Right atrium auricular region (tissue), 2 donors: ENCODE results near the gene PPP2R2C. TPM values are rescaled to one million over a fixed set of nuclear protein-coding genes. Genes with fewer than 3 reads are reported as not detected.

Experiments used
- DNase-seq: peaks from one replicate; pipeline ENCODE4 v3.0.0-alpha.2; 2019; ENCODE audit warnings: low spot score
- H3K27ac ChIP-seq, 2 donors: fragments of 200-600 bp; sonication (generic); 1 replicate in 1 of 2; 2 replicates in 1 of 2; pipeline ENCODE4 v1.5.1; 2016 to 2019
- H3K27me3 ChIP-seq, 2 donors: fragments of 200-600 bp; sonication (generic); one replicate each; pipeline versions ENCODE4 v1.5.1 to v1.6.0; 2017 to 2019
- H3K36me3 ChIP-seq: fragments of 200-600 bp; sonication (generic); one replicate; pipeline ENCODE4 v1.5.1; 2016
- H3K4me1 ChIP-seq, 2 donors: fragments of 200-600 bp; sonication (generic); one replicate each; pipeline versions ENCODE4 v1.5.1 to v1.6.0; 2017 to 2019
- H3K4me3 ChIP-seq, 2 donors: fragments of 200-600 bp; sonication (generic); 1 replicate in 1 of 2; 2 replicates in 1 of 2; pipeline ENCODE4 v1.5.1; 2017 to 2019; ENCODE audit warnings: mild to moderate bottlenecking in 1 of 2, moderate library complexity in 1 of 2
- H3K9me3 ChIP-seq, 2 donors: fragments of 200-600 bp; sonication (generic); one replicate each; pipeline ENCODE4 v1.5.1; 2019
- total RNA-seq, 2 donors: library from RNA; depleted of rRNA; stranded (reverse); fragments of >200 nt; gene quantifications; one replicate each; pipeline ENCODE4 v1.1.0, GENCODE V29; 2016
- TF ChIP-seq, protein P1 (sequence below), 2 donors: fragments of 200-600 bp; sonication (generic); IDR thresholded peaks; one replicate each; pipeline ENCODE4 v1.5.1; 2019; ENCODE audit warnings: antibody characterized with exemption in 2 of 2

The PPP2R2C gene
- total RNA-seq, 2 donors from 2014 or later, result 4.6 to 5.7 TPM

DNA sequence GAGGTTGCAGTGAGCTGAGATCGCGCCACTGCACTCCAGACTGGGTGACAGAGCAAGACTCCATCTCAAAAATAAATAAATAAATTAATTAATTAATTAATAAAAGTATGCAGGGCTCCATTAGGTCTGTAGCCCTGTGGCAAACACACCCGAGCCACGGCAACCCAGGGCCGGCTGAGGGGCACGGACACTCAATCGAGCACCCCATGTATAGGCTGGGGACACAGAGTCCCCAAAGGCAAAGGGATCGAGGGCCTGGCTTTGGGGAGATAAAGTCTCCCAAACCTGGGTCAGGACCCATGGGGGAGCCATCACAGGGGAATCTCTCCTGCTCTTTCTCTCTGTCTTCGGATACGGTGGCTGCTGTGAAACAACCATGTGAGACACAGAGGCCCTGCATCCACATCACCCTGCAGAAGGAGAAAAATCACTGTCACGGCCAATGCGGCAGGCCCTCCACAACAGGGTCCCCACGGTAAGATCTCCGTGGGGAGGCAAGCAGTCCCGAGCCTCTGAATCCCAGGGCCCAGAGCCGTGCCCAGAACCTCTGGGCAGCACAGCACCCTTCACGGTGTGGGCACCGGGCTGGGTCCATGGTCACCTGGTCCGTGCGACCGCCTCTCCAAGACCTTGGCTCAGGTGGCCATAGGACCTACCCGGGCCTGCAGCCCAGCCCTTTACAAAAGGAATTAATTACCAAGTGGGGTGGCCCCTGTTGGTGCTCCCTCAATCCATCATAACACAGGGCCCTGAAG is 121.0 kb downstream of the PPP2R2C start:
- no peak for DNase-seq

DNA sequence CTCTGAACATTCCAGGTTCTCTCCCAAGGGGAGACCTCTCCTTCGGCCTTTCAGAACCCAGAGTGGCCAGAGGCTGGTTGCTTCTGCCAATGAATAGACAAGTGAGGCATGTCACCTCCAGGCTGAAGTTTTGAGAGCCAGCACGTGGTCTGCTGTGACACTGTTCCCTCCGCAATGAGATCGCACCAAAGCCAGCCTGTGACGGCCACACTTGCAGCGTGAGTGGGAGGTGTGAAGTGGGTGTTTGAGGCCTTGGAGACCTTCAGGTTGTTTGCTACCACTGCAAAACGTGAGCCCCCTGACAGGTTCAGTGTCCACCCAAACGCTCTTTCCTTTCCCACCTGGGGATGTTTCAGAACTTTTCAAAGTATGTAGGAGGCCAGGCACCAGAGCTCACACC is 121.8 kb downstream of the PPP2R2C start:
- no peaks in the 10 kb centered on the region for H3K36me3 ChIP-seq
- TF ChIP-seq, protein P1, sequence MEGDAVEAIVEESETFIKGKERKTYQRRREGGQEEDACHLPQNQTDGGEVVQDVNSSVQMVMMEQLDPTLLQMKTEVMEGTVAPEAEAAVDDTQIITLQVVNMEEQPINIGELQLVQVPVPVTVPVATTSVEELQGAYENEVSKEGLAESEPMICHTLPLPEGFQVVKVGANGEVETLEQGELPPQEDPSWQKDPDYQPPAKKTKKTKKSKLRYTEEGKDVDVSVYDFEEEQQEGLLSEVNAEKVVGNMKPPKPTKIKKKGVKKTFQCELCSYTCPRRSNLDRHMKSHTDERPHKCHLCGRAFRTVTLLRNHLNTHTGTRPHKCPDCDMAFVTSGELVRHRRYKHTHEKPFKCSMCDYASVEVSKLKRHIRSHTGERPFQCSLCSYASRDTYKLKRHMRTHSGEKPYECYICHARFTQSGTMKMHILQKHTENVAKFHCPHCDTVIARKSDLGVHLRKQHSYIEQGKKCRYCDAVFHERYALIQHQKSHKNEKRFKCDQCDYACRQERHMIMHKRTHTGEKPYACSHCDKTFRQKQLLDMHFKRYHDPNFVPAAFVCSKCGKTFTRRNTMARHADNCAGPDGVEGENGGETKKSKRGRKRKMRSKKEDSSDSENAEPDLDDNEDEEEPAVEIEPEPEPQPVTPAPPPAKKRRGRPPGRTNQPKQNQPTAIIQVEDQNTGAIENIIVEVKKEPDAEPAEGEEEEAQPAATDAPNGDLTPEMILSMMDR (IDR thresholded peaks at IDR 0.05), result no peak
- no peaks in the 10 kb centered on the region for H3K27me3 ChIP-seq
- DNase-seq, result no peak
- no peak overlapping the region for H3K27ac ChIP-seq
- no peaks in the 10 kb centered on the region for H3K9me3 ChIP-seq
- no peaks in the 10 kb centered on the region for H3K4me1 ChIP-seq
- H3K4me3 ChIP-seq, result no peak overlapping the region

More for the DNA sequence above, 121.0 kb downstream of the PPP2R2C start:
- Histone ChIP-seq H3K27me3 (no peaks in the 10 kb centered on the region), H3K9me3 (no peaks in the 10 kb centered on the region), H3K27ac (no peak overlapping the region), H3K4me3 (no peak overlapping the region), H3K4me1 (no peaks in the 10 kb centered on the region), H3K36me3 (no peaks in the 10 kb centered on the region)
- TF ChIP-seq, protein P1 (IDR thresholded peaks at IDR 0.05), result no peak

DNA sequence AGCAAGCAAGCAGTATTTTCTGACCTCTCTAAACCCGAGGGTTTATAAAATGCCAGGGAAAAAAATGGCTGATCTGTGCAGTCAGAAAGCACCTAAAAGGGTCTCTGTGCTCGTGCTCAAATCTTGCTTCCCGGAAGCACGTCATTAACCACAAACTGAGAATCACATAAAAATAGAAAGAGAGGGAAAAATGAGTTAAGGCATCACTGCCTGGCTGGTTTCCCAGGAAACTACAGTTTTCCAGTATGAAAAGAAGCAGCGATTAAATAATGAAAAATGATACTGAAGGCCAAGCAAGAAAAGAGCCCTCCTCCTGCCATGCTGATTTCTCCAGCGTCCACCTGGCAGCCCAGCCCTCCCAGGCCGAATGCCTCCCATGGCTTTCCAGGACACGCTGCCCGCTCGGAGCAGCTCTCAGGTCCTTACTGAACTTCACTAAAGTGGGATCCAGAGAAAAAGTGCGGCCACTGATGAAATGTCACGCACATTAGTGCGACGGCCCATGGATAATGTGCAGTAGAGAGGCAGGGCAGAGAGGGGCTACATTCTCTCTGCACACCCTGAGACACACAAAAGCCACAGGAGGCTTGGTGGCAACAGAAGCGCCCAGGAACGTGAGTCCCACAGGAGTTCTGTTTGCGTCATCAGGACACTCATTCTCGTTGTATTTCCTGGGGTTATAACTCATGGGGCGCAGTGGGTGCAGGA is 122.4 kb downstream of the PPP2R2C start:
- no peak overlapping the region for H3K27ac ChIP-seq
- no peaks in the 10 kb centered on the region for H3K36me3 ChIP-seq
- no peak for DNase-seq
- no peak overlapping the region for H3K4me3 ChIP-seq
- H3K27me3 ChIP-seq, result no peaks in the 10 kb centered on the region
- no peaks in the 10 kb centered on the region for H3K9me3 ChIP-seq
- TF ChIP-seq, protein P1 (IDR thresholded peaks at IDR 0.05), result no peak
- no peaks in the 10 kb centered on the region for H3K4me1 ChIP-seq

DNA sequence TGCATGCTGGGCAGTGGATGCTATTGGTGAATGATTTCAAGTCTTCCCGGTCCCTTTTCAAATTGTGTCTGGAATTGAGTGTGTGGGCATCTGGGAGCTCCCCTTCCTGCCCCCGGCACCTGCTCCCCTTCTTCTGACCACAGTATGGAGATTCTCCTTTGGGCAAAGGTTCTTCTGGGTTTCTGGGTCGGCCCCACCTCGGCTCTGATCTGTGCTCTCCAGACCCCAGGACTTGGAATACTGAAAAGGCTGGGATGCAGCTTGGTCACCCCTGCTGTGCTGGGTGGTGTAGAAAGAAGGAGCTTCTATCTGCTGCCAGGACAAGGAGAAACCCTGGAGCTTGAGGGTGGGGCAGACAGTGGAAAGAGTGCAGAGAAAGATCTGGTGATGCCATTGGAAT is 124.0 kb downstream of the PPP2R2C start:
- H3K36me3 ChIP-seq, result no peaks in the 10 kb centered on the region
- H3K27ac ChIP-seq, result no peak overlapping the region
- DNase-seq, result no peak
- TF ChIP-seq, protein P1 (IDR thresholded peaks at IDR 0.05), result no peak
- no peaks in the 10 kb centered on the region for H3K4me1 ChIP-seq
- no peak overlapping the region for H3K4me3 ChIP-seq
- H3K9me3 ChIP-seq, result no peaks in the 10 kb centered on the region
- H3K27me3 ChIP-seq, result no peaks in the 10 kb centered on the region

DNA sequence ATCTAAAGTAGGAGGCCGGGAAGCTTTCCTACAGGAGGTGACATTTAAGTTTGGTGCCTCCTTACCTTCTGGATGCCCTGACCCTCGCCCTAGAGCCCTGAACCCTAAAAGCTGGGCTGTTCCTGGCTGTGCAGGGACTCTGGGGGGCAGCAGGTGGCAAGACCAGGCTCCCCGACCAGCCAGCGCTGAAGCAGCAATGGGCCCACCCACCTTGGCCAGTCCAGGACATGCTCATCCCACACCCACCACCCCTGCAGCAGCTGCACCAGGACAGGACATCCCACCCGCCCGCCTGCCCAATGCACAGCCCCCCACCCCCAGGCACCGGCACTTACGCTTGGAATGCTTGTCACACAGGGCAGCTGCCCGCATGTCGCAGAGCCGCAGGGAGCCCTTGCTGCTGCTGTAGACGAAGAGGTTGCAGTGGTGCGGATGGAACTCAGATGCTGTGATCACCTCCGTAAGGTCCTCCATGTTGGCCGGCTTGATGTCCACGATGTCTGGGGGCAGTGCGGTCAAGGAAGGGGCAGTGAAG is 124.8 kb downstream of the PPP2R2C start:
- TF ChIP-seq, protein P1 (IDR thresholded peaks at IDR 0.05), result no peak
- no peak for DNase-seq
- H3K9me3 ChIP-seq, result no peaks in the 10 kb centered on the region
- H3K4me3 ChIP-seq, result no peak overlapping the region
- H3K27ac ChIP-seq, result no peak overlapping the region
- H3K36me3 ChIP-seq, result no peaks in the 10 kb centered on the region
- H3K4me1 ChIP-seq, result peaks cover 0 to under 1% of the 10 kb centered on the region in 2 donors
- no peaks in the 10 kb centered on the region for H3K27me3 ChIP-seq
